GM19239 (cell line): Measurements from ENCODE around the gene ZNF438.
A peak's percentile ranks its signal among the peaks of the same experiment; 100 is the strongest.
"Not testable (repeated sequence)": the region's sequence is repeated elsewhere in the genome, so short reads cannot be mapped to it uniquely, and the experiment has no call there.

Source experiments
- DNase-seq: peaks from one replicate; pipeline ENCODE4 v3.0.0; 2011; ENCODE audit warnings: low spot score; ENCODE audit not compliant: insufficient read length
- FAIRE-seq: peaks from 2 replicates; lab custom pipeline; 2011; peaks lifted over from hg19 to GRCh38; lab: Jason Lieb, UNC

ZNF438 gene

GRCh38 chr10:31031558-31032257 is at the start of gene ZNF438:
Gene ZNF438, minus strand, starts transcription at chr10:31031865. Its CDS starts 154,831 bp downstream, at chr10:30877034.
- DNase-seq (peak; percentile 86), FAIRE-seq (peak; percentile 93)

- FAIRE-seq (no peak), DNase-seq (no peak)
Measured at GRCh38 chr10:31076610-31076988, 44.9 kb upstream of the ZNF438 start.

GRCh38 chr10:31075881-31076609 is 44.4 kb upstream of the ZNF438 start:
- DNase-seq (no peak), FAIRE-seq (no peak)

GRCh38 chr10:31075434-31075833 is 43.8 kb upstream of the ZNF438 start:
- FAIRE-seq: no peak
- no peak for DNase-seq

GRCh38 chr10:31074722-31075086 is 43.0 kb upstream of the ZNF438 start:
- DNase-seq: no peak
- FAIRE-seq: no peak

GRCh38 chr10:31073996-31074721 is 42.5 kb upstream of the ZNF438 start:
- no peak for FAIRE-seq

GRCh38 chr10:31073211-31073610 is 41.5 kb upstream of the ZNF438 start:
- FAIRE-seq: no peak
- DNase-seq: no peak

More at GRCh38 chr10:31073996-31074721, 42.5 kb upstream of the ZNF438 start:
- no peak for DNase-seq

GRCh38 chr10:31072451-31072850 is 40.8 kb upstream of the ZNF438 start:
- FAIRE-seq: no peak

GRCh38 chr10:31071232-31072005 is 39.8 kb upstream of the ZNF438 start:
- DNase-seq (no peak), FAIRE-seq (no peak)

More at GRCh38 chr10:31072451-31072850, 40.8 kb upstream of the ZNF438 start:
- DNase-seq: no peak

- FAIRE-seq: no peak
- no peak for DNase-seq
Measured at GRCh38 chr10:31070691-31071090, 39.0 kb upstream of the ZNF438 start.

- DNase-seq (no peak), FAIRE-seq (no peak)
Measured at GRCh38 chr10:31070025-31070424, 38.4 kb upstream of the ZNF438 start.

GRCh38 chr10:31069411-31069810 is 37.7 kb upstream of the ZNF438 start:
- FAIRE-seq: no peak
- DNase-seq: no peak

GRCh38 chr10:31064348-31064747 is 32.7 kb upstream of the ZNF438 start:
- FAIRE-seq: no peak
- no peak for DNase-seq

- no peak for FAIRE-seq
Measured at GRCh38 chr10:31063841-31064240, 32.2 kb upstream of the ZNF438 start.

GRCh38 chr10:31062856-31063255 is 31.2 kb upstream of the ZNF438 start:
- no peak for DNase-seq
- no peak for FAIRE-seq

More at GRCh38 chr10:31063841-31064240, 32.2 kb upstream of the ZNF438 start:
- DNase-seq: no peak

- FAIRE-seq (no peak), DNase-seq (no peak)
Measured at GRCh38 chr10:31061941-31062340, 30.3 kb upstream of the ZNF438 start.

GRCh38 chr10:31058795-31059703 is 27.4 kb upstream of the ZNF438 start:
- DNase-seq (no peak), FAIRE-seq (no peak)

- not testable (repeated sequence) for FAIRE-seq, DNase-seq
Measured at GRCh38 chr10:31056678-31057077, 25.0 kb upstream of the ZNF438 start.

GRCh38 chr10:31055573-31056251 is 24.0 kb upstream of the ZNF438 start:
- DNase-seq (no peak), FAIRE-seq (no peak)
